H1 (cell line): ENCODE data around the gene ABCA13. TPM values are rescaled to one million over a fixed set of nuclear protein-coding genes. Genes with fewer than 3 reads are reported as not detected.

Experiments used
- CTCF ChIA-PET: fragments of 300-600 bp; sonication (Branson Sonifier 250); formaldehyde crosslinking; loops from one replicate; lab custom pipeline; 2021; ENCODE audit not compliant: partially characterized antibody; lab: Charles Lee
- POLR2A ChIA-PET: fragments of 300-600 bp; sonication (Branson Sonifier 250); formaldehyde crosslinking; loops from one replicate; lab custom pipeline; 2021; ENCODE audit warnings: inconsistent platforms; ENCODE audit not compliant: partially characterized antibody; lab: Charles Lee
- DNase-seq, 2 experiments: peaks; one replicate each; pipeline versions ENCODE4 v3.0.0 to v3.0.0-alpha.2; 2010 to 2022; ENCODE audit warnings: low spot score in 2 of 2, low read depth in 1 of 2, mixed read lengths in 1 of 2
- FAIRE-seq: peaks from 2 replicates; lab custom pipeline; 2011; peaks lifted over from hg19 to GRCh38; lab: Jason Lieb, UNC
- H2AFZ ChIP-seq: 2 replicates; pipeline ENCODE4 v1.8.1; 2012; ENCODE audit warnings: low read length, inconsistent platforms
- H2AK5ac ChIP-seq: 2 replicates; pipeline ENCODE4 v1.6.1; 2013; ENCODE audit warnings: low read depth, low read length
- H2BK120ac ChIP-seq: replicated peaks from 2 replicates; pipeline ENCODE3; 2013; ENCODE audit warnings: low read depth, low read length, inconsistent platforms
- H2BK12ac ChIP-seq: 2 replicates; pipeline ENCODE4 v1.6.1; 2013; ENCODE audit warnings: low read depth, low read length
- H2BK15ac ChIP-seq: 2 replicates; pipeline ENCODE4 v1.6.1; 2013; ENCODE audit warnings: low read length
- H2BK20ac ChIP-seq: 2 replicates; pipeline ENCODE4 v1.6.1; 2013; ENCODE audit warnings: low read length
- H2BK5ac ChIP-seq: 2 replicates; pipeline ENCODE4 v1.6.1; 2013; ENCODE audit warnings: low read depth, low read length
- H3K14ac ChIP-seq: 2 replicates; pipeline ENCODE4 v1.6.1; 2013; ENCODE audit warnings: inconsistent platforms; ENCODE audit not compliant: insufficient read length
- H3K18ac ChIP-seq: 2 replicates; pipeline ENCODE4 v1.6.1; 2013; ENCODE audit warnings: low read length; ENCODE audit errors: extremely low read depth
- H3K23ac ChIP-seq: 2 replicates; pipeline ENCODE4 v1.6.1; 2013; ENCODE audit warnings: inconsistent platforms; ENCODE audit not compliant: insufficient read length
- H3K23me2 ChIP-seq: 2 replicates; pipeline ENCODE4 v1.6.1; 2013; ENCODE audit warnings: low read depth, low read length
- H3K27ac ChIP-seq: 2 replicates; pipeline ENCODE4 v1.6.1; 2011; ENCODE audit warnings: low read depth, low read length, inconsistent platforms
- H3K27me3 ChIP-seq, 4 experiments: replicated peaks in 1 of 4; 1 replicate in 1 of 4; 2 replicates in 3 of 4; pipeline versions ENCODE4 v1.6.1 to v1.8.1; 2011 to 2013; ENCODE audit warnings: low read length in 3 of 4, mild to moderate bottlenecking in 3 of 4, inconsistent platforms in 2 of 4, mixed read lengths in 2 of 4, moderate library complexity in 1 of 4; ENCODE audit not compliant: control insufficient read depth in 3 of 4, insufficient read depth in 3 of 4; ENCODE audit errors: extremely low read depth in 1 of 4
- H3K36me3 ChIP-seq, 4 experiments: 2 replicates each; pipeline versions ENCODE4 v1.6.1 to v1.8.1; 2011 to 2013; ENCODE audit warnings: mild to moderate bottlenecking in 4 of 4, low read length in 3 of 4, moderate library complexity in 2 of 4, control low read depth in 1 of 4, inconsistent platforms in 1 of 4; ENCODE audit not compliant: insufficient read depth in 4 of 4, control insufficient read depth in 2 of 4
- H3K4ac ChIP-seq: replicated peaks from 2 replicates; pipeline ENCODE3; 2013; ENCODE audit warnings: low read length, low read depth, mixed read lengths, inconsistent platforms; ENCODE audit not compliant: insufficient read length
- H3K4me1 ChIP-seq, 4 experiments: replicated peaks in 1 of 4; 1 replicate in 1 of 4; 2 replicates in 3 of 4; pipeline versions ENCODE4 v1.6.1 to v1.8.1; 2011 to 2013; ENCODE audit warnings: low read length in 3 of 4, inconsistent platforms in 2 of 4, mixed read lengths in 1 of 4; ENCODE audit not compliant: insufficient read depth in 4 of 4, control insufficient read depth in 3 of 4
- H3K4me2 ChIP-seq, 2 experiments: 2 replicates each; pipeline versions ENCODE4 v1.6.1 to v1.8.1; 2011 to 2013; ENCODE audit warnings: low read depth in 2 of 2, low read length in 2 of 2, control low read depth in 1 of 2, inconsistent platforms in 1 of 2, mild to moderate bottlenecking in 1 of 2; ENCODE audit not compliant: insufficient read depth in 1 of 2
- H3K4me3 ChIP-seq, 4 experiments: fragments of 200-600, 300-600 bp in 1 of 4; sonication (generic), shearing (Covaris generic), sonication (Bioruptor Twin) in 1 of 4; 2 replicates each; pipeline versions ENCODE4 v1.5.1 to v1.8.1; 2011 to 2016; ENCODE audit warnings: low read length in 4 of 4, low read depth in 3 of 4, control low read depth in 2 of 4, inconsistent platforms in 2 of 4, mild to moderate bottlenecking in 2 of 4, mixed read lengths in 1 of 4, moderate library complexity in 1 of 4; ENCODE audit not compliant: insufficient read depth in 2 of 4; ENCODE audit errors: extremely low read depth in 1 of 4
- H3K56ac ChIP-seq: replicated peaks from 2 replicates; pipeline ENCODE3; 2013; ENCODE audit warnings: low read depth, mild to moderate bottlenecking, mixed read lengths, low read length, inconsistent platforms; ENCODE audit not compliant: insufficient read length
- H3K79me1 ChIP-seq: 2 replicates; pipeline ENCODE4 v1.6.1; 2013; ENCODE audit warnings: low read depth, low read length, control low read depth
- H3K79me2 ChIP-seq, 2 experiments: 2 replicates each; pipeline versions ENCODE4 v1.6.1 to v1.8.1; 2012 to 2013; ENCODE audit warnings: low read length in 2 of 2, mild to moderate bottlenecking in 2 of 2, inconsistent platforms in 1 of 2; ENCODE audit not compliant: insufficient read depth in 2 of 2, control insufficient read depth in 1 of 2
- H3K9ac ChIP-seq, 4 experiments: replicated peaks in 1 of 4; 1 replicate in 1 of 4; 2 replicates in 3 of 4; pipeline versions ENCODE4 v1.6.1 to v1.8.1; 2011 to 2013; ENCODE audit warnings: low read depth in 3 of 4, low read length in 3 of 4, control low read depth in 2 of 4, mild to moderate bottlenecking in 2 of 4, moderate library complexity in 2 of 4, inconsistent platforms in 1 of 4; ENCODE audit errors: extremely low read depth in 1 of 4
- H3K9me3 ChIP-seq, 2 experiments: 2 replicates each; pipeline versions ENCODE4 v1.6.1 to v1.8.1; 2012 to 2013; ENCODE audit warnings: mild to moderate bottlenecking in 2 of 2, moderate library complexity in 2 of 2, control low read depth in 1 of 2, inconsistent platforms in 1 of 2, low read depth in 1 of 2, low read length in 1 of 2, mixed read lengths in 1 of 2; ENCODE audit not compliant: insufficient read depth in 2 of 2
- H4K20me1 ChIP-seq, 2 experiments: replicated peaks in 1 of 2; 2 replicates each; pipeline versions ENCODE3 to v1.8.1; 2011 to 2013; ENCODE audit warnings: inconsistent platforms in 2 of 2, low read length in 2 of 2, mild to moderate bottlenecking in 1 of 2; ENCODE audit not compliant: insufficient read depth in 2 of 2, control insufficient read depth in 1 of 2
- H4K5ac ChIP-seq: 2 replicates; pipeline ENCODE4 v1.6.1; 2013; ENCODE audit warnings: low read length, low read depth, mixed read lengths, inconsistent platforms; ENCODE audit not compliant: insufficient read length
- H4K8ac ChIP-seq: 2 replicates; pipeline ENCODE4 v1.8.0; 2013; ENCODE audit warnings: mild to moderate bottlenecking, moderate library complexity, low read length, inconsistent platforms; ENCODE audit not compliant: insufficient read depth; ENCODE audit errors: extremely low read depth
- H4K91ac ChIP-seq: replicated peaks from 2 replicates; pipeline ENCODE3; 2013; ENCODE audit warnings: low read length, mixed read lengths, inconsistent platforms; ENCODE audit not compliant: insufficient read length
- HDAC2 ChIP-seq, 2 experiments: fragments of 300-600 bp in 1 of 2; sonication (generic) in 1 of 2; IDR thresholded peaks; 2 replicates each; pipeline ENCODE4 v1.6.1; 2011 to 2012; ENCODE audit warnings: low read depth in 2 of 2, low read length in 2 of 2, mild to moderate bottlenecking in 2 of 2, moderate library complexity in 2 of 2, borderline replicate concordance in 1 of 2, inconsistent platforms in 1 of 2
- NANOG ChIP-seq: IDR thresholded peaks from 2 replicates; pipeline ENCODE4 v1.6.1; 2011; ENCODE audit warnings: low read length, low read depth, mild to moderate bottlenecking, inconsistent platforms; ENCODE audit not compliant: insufficient read depth, poor library complexity, severe bottlenecking
- SRF ChIP-seq: IDR thresholded peaks from 2 replicates; pipeline ENCODE4 v1.6.1; 2011; ENCODE audit warnings: mild to moderate bottlenecking, low read depth, low read length, moderate library complexity
- polyA plus RNA-seq, 7 experiments: library from polyadenylated mRNA; depleted of rRNA in 3 of 7; stranded (reverse) in 5 of 7; unstranded in 2 of 7; fragments of >200 nt in 5 of 7; fragments of 200-250 nt in 2 of 7; gene quantifications; 1 replicate in 5 of 7; 2 replicates in 1 of 7; 4 replicates in 1 of 7; pipeline versions ENCODE4 v1.2.1 to v1.2.3, GENCODE V29; 2011 to 2013; ENCODE audit warnings: missing spikeins in 2 of 7, mixed read lengths in 2 of 7
- total RNA-seq: library from RNA; stranded (reverse); fragmentation: NEBNext Ultra II Directional; extraction: Animal tissue kit (Norgen Biotek cat#: 25700); gene quantifications from 2 replicates; pipeline ENCODE4 v1.2.1, GENCODE V29; 2021

Gene ABCA13
- total and polyA plus RNA-seq, 2 of the 8 experiments (the other 6 are each of a cell fraction or from before 2014, with no cell fraction given): 0.07 to 0.09 TPM

GRCh38 chr7:48376263-48376662 is 205.0 kb downstream of the ABCA13 start:
- Histone ChIP-seq H4K20me1 (no peaks in the 10 kb centered on the region), H3K9ac (no peak overlapping the region), H2AK5ac (no peak overlapping the region), H3K27ac (no peak overlapping the region), H3K79me1 (no peaks in the 10 kb centered on the region), H3K18ac (no peak overlapping the region), H3K4ac (no peak overlapping the region), H3K27me3 (peaks cover 0 to 2% (median 0%) of the 10 kb centered on the region in 4 experiments; a peak in 1 of 7 replicates), H3K4me1 (no peaks in the 10 kb centered on the region), H2BK12ac (no peak overlapping the region), H3K56ac (no peak overlapping the region), H4K8ac (no peak overlapping the region), H2BK20ac (no peak overlapping the region), H2BK5ac (no peak overlapping the region), H3K4me2 (no peak overlapping the region), H4K5ac (no peak overlapping the region), H3K14ac (no peak overlapping the region), H2AFZ (no peak overlapping the region), H3K23me2 (no peaks in the 10 kb centered on the region; the same call in 1 of the 2 replicates), H4K91ac (no peak overlapping the region), H3K36me3 (no peaks in the 10 kb centered on the region), H3K23ac (no peak overlapping the region), H3K9me3 (no peaks in the 10 kb centered on the region), H2BK120ac (no peak overlapping the region), H3K4me3 (no peak overlapping the region), H3K79me2 (no peaks in the 10 kb centered on the region), H2BK15ac (no peak overlapping the region)
- FAIRE-seq: no peak
- CTCF ChIA-PET: interaction anchor here (2.2 kb wide), 1 partner anchor 39 kb away, joined by 7 read pairs; no protein-coding TSS in a partner anchor
- POLR2A ChIA-PET: no interaction called here
- no peak for TF ChIP-seq HDAC2 (IDR thresholded peaks at IDR 0.05; ENCODE audit: borderline replicate concordance in 1 of 2, low read depth in 2 of 2, low read length in 2 of 2)
- TF ChIP-seq NANOG: no peak
- no peak for TF ChIP-seq SRF
- no peak for DNase-seq
